ENCODE data around the gene DYNC2I2.

DNA sequence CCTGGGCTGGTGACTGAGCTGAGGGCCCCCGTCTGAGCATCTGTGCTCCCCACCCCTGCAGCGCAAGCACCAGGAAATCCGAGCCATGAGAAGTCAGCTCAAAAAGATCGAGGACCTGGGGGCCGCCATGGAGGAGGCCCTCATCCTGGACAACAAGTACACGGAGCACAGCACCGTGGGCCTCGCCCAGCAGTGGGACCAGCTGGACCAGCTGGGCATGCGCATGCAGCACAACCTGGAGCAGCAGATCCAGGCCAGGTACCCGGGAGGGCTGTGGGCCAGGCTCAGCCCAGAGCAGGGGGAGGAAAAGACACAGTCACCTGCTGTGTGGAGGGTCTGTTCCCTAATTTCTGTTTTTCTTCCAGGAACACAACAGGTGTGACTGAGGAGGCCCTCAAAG lies 24.6 kb downstream of the DYNC2I2 start:
- TF ChIP-seq, protein P1, sequence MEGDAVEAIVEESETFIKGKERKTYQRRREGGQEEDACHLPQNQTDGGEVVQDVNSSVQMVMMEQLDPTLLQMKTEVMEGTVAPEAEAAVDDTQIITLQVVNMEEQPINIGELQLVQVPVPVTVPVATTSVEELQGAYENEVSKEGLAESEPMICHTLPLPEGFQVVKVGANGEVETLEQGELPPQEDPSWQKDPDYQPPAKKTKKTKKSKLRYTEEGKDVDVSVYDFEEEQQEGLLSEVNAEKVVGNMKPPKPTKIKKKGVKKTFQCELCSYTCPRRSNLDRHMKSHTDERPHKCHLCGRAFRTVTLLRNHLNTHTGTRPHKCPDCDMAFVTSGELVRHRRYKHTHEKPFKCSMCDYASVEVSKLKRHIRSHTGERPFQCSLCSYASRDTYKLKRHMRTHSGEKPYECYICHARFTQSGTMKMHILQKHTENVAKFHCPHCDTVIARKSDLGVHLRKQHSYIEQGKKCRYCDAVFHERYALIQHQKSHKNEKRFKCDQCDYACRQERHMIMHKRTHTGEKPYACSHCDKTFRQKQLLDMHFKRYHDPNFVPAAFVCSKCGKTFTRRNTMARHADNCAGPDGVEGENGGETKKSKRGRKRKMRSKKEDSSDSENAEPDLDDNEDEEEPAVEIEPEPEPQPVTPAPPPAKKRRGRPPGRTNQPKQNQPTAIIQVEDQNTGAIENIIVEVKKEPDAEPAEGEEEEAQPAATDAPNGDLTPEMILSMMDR (IDR thresholded peaks at IDR 0.05): no peak
- TF ChIP-seq POLR2A (IDR thresholded peaks at IDR 0.05): no peak
